Measurements from ENCODE around the gene GMCL1. TPM values are rescaled to one million over a fixed set of nuclear protein-coding genes. Genes with fewer than 3 reads are reported as not detected.
"Not testable (repeated sequence)": the region's sequence is repeated elsewhere in the genome, so short reads cannot be mapped to it uniquely, and the experiment has no call there.

Gene GMCL1
- total and polyA plus RNA-seq, 7 donors, result 1.3 to 4.1 (median 3.0) TPM

- intact Hi-C loops (cut with DNase I), result loop anchor here (1.0 to 10.0 kb wide), 3 partner anchors 93 to 263 kb away; no protein-coding TSS in a partner anchor
- Histone ChIP-seq H3K4me1 (no peaks in the 10 kb centered on the region), H3K36me3 (ENCODE audit: insufficient read depth in 1 of 2, low read depth in 1 of 2) (peaks cover 5 to 52% of the 10 kb centered on the region in 2 donors), H3K9me3 (no peaks in the 10 kb centered on the region), H3K4me3 (no peak overlapping the region), H3K27me3 (ENCODE audit: insufficient read depth in 3 of 3, low read length in 2 of 3) (no peaks in the 10 kb centered on the region), H3K27ac (no peak overlapping the region)
- TF ChIP-seq CTCF (IDR thresholded peaks at IDR 0.05), result no peak
- ATAC-seq, result no peak
- no peak for DNase-seq
- 66 to 71% (median 68%) methylated on average over 4 of the region's 4 CpGs for WGBS, 3 donors
These were observed 11.5 kb upstream of the GMCL1 start for GRCh38 chr2:69817729-69818501.

GRCh38 chr2:69827796-69828540 is 1.5 kb upstream of the GMCL1 start:
- no peak overlapping the region for H3K4me3 ChIP-seq
- H3K36me3 ChIP-seq (ENCODE audit: insufficient read depth in 1 of 2, low read depth in 1 of 2), result peaks cover 0 to 16% of the 10 kb centered on the region in 2 donors
- 66 to 76% (median 70%) methylated on average over 9 of the region's 9 CpGs for WGBS, 3 donors
- H3K4me1 ChIP-seq, result peaks cover 29% of the 10 kb centered on the region
- H3K27ac ChIP-seq, result no peak overlapping the region
- H3K9me3 ChIP-seq, result no peaks in the 10 kb centered on the region
- TF ChIP-seq CTCF (IDR thresholded peaks at IDR 0.05), result no peak
- intact Hi-C loops (cut with DNase I), result no loop called here
- H3K27me3 ChIP-seq (ENCODE audit: insufficient read depth in 3 of 3, low read length in 2 of 3), result no peaks in the 10 kb centered on the region
- DNase-seq (peak in 1 of 2 donors; percentile 25), ATAC-seq (no peak)

- Histone ChIP-seq H3K27me3 (ENCODE audit: insufficient read depth in 3 of 3, low read length in 2 of 3) (no peaks in the 10 kb centered on the region), H3K4me1 (peaks cover 29% of the 10 kb centered on the region), H3K27ac (peak overlapping the region; percentile 98), H3K4me3 (peak overlapping the region; percentile 98), H3K9me3 (no peaks in the 10 kb centered on the region), H3K36me3 (ENCODE audit: insufficient read depth in 1 of 2, low read depth in 1 of 2) (peaks cover 0 to 11% of the 10 kb centered on the region in 2 donors)
- WGBS, 3 donors, result 8 to 12% (median 10%) methylated on average over 7 of the region's 7 CpGs
- no peak for TF ChIP-seq CTCF (IDR thresholded peaks at IDR 0.05)
- intact Hi-C loops (cut with DNase I), result no loop called here
- peak in 1 of 4 donors; percentile 25 for ATAC-seq
- DNase-seq, result no peak
These were observed 563 bp upstream of the GMCL1 start for GRCh38 chr2:69828938-69829255.

GRCh38 chr2:69830045-69830905 is 815 bp downstream of the GMCL1 start:
- peaks cover 29% of the 10 kb centered on the region for H3K4me1 ChIP-seq
- no peak for TF ChIP-seq CTCF (IDR thresholded peaks at IDR 0.05)
- DNase-seq (peak; percentile 30 to 65), ATAC-seq (peak; percentile 9 to 28 (median 12))
- WGBS, 3 donors, result 2% methylated on average over 43 to 45 of the region's 45 CpGs
- H3K27me3 ChIP-seq (ENCODE audit: insufficient read depth in 3 of 3, low read length in 2 of 3), result no peaks in the 10 kb centered on the region
- H3K4me3 ChIP-seq, result peak overlapping the region; percentile 98
- H3K9me3 ChIP-seq, result no peaks in the 10 kb centered on the region
- intact Hi-C loops (cut with DNase I), result no loop called here
- H3K36me3 ChIP-seq (ENCODE audit: insufficient read depth in 1 of 2, low read depth in 1 of 2), result peaks cover 0 to 4% of the 10 kb centered on the region in 2 donors
- peak overlapping the region; percentile 98 for H3K27ac ChIP-seq

- DNase-seq; H3K9me3 ChIP-seq; H3K27ac ChIP-seq; H3K27me3 ChIP-seq (ENCODE audit: insufficient read depth in 3 of 3, low read length in 2 of 3); H3K36me3 ChIP-seq (ENCODE audit: insufficient read depth in 1 of 2, low read depth in 1 of 2); intact Hi-C loops (cut with DNase I); ATAC-seq: not testable (repeated sequence)
- H3K4me1 ChIP-seq, result peaks cover 29% of the 10 kb centered on the region
- WGBS, 3 donors, result 75 to 85% (median 76%) methylated on average over 13 of the region's 13 CpGs
- H3K4me3 ChIP-seq, result peak overlapping the region; percentile 98
These were observed 1.4 kb downstream of the GMCL1 start for GRCh38 chr2:69830906-69831241.

All from psoas muscle (tissue), 8 donors.